ENCODE results near the gene ANGPT4.
A peak's percentile ranks its signal among the peaks of the same experiment; 100 is the strongest.
"Not testable (repeated sequence)": the region's sequence is repeated elsewhere in the genome, so short reads cannot be mapped to it uniquely, and the experiment has no call there.

Gene ANGPT4

GRCh38 chr20:873875-874607 lies 42.1 kb downstream of the ANGPT4 start:
- DNase-seq (ENCODE audit: low spot score): no peak

GRCh38 chr20:872855-873520 lies 43.1 kb downstream of the ANGPT4 start:
- peak; percentile 80 for DNase-seq (ENCODE audit: low spot score)

- no peak for DNase-seq (ENCODE audit: low spot score)
These were observed 44.2 kb downstream of the ANGPT4 start for GRCh38 chr20:871948-872347.

- DNase-seq (ENCODE audit: low spot score): no peak
These were observed 44.7 kb downstream of the ANGPT4 start for GRCh38 chr20:871436-871835.

- DNase-seq (ENCODE audit: low spot score): no peak
These were observed 45.4 kb downstream of the ANGPT4 start for GRCh38 chr20:870758-871157.

GRCh38 chr20:869606-870005 lies 46.5 kb downstream of the ANGPT4 start:
- DNase-seq (ENCODE audit: low spot score): no peak

- DNase-seq (ENCODE audit: low spot score): no peak
These were observed 47.9 kb downstream of the ANGPT4 start for GRCh38 chr20:868279-868678.

GRCh38 chr20:865440-865839 lies 50.7 kb downstream of the ANGPT4 start:
- no peak for DNase-seq (ENCODE audit: low spot score)

- DNase-seq (ENCODE audit: low spot score): no peak
These were observed 55.2 kb downstream of the ANGPT4 start for GRCh38 chr20:860891-861290.

GRCh38 chr20:859751-860231 lies 56.3 kb downstream of the ANGPT4 start:
- no peak for DNase-seq (ENCODE audit: low spot score)

GRCh38 chr20:858011-858410 lies 58.1 kb downstream of the ANGPT4 start:
- no peak for DNase-seq (ENCODE audit: low spot score)

- peak; percentile 46 for DNase-seq (ENCODE audit: low spot score)
These were observed 59.8 kb downstream of the ANGPT4 start for GRCh38 chr20:856361-856775.

- no peak for DNase-seq (ENCODE audit: low spot score)
These were observed 60.4 kb downstream of the ANGPT4 start for GRCh38 chr20:855466-856360.

GRCh38 chr20:854601-855000 lies 61.5 kb downstream of the ANGPT4 start:
- DNase-seq (ENCODE audit: low spot score): no peak

GRCh38 chr20:853406-853996 lies 62.6 kb downstream of the ANGPT4 start:
- no peak for DNase-seq (ENCODE audit: low spot score)

GRCh38 chr20:848731-849130 lies 67.4 kb downstream of the ANGPT4 start:
- DNase-seq (ENCODE audit: low spot score): not testable (repeated sequence)

GRCh38 chr20:848193-848592 lies 67.9 kb downstream of the ANGPT4 start:
- no peak for DNase-seq (ENCODE audit: low spot score)

- DNase-seq (ENCODE audit: low spot score): no peak
These were observed 69.2 kb downstream of the ANGPT4 start for GRCh38 chr20:846894-847278.

GRCh38 chr20:845941-846893 lies 69.9 kb downstream of the ANGPT4 start:
- DNase-seq (ENCODE audit: low spot score): no peak

- peak; percentile 22 for DNase-seq (ENCODE audit: low spot score)
These were observed 70.8 kb downstream of the ANGPT4 start for GRCh38 chr20:845226-845868.

Measured in iPS-NIHi11 (cell line).